Forelimb muscle (tissue), 1 donor: ENCODE data around the gene CDC42BPA. TPM values are rescaled to one million over a fixed set of nuclear protein-coding genes. Genes with fewer than 3 reads are reported as not detected.

Experiments used
- DNase-seq: peaks from one replicate; pipeline ENCODE4 v3.0.0-alpha.2; 2013; ENCODE audit warnings: low read depth
- polyA plus RNA-seq: library from polyadenylated mRNA; unstranded; fragments of 120-200 nt; gene quantifications from one replicate; pipeline ENCODE4 v1.2.1, GENCODE V29; 2013; ENCODE audit not compliant: insufficient read length

The CDC42BPA gene
- polyA plus RNA-seq, 1 donor, result 25.6 TPM

DNA sequence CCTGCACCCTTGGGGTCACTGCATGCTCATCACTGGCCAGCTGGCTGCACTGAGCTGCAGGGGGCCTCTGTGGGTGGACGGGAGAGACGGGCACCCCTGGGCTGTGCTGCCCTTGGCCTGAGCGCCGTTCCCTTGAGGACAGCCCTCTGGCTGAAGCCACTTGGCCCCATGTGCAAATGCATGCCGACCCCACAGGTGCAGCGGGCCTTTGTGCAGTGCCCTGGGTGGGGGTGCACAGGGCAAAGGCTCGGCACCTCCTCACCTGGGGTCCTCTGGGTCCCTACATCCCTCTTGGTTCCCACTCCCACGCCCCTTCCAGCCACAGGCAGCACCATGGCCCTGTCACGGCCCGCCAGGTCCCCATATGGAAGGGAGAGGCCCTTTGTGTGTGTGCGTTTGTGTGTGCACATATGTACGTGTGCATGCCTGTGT, 336.9 kb downstream of the CDC42BPA start:
- DNase-seq, result no peak

DNA sequence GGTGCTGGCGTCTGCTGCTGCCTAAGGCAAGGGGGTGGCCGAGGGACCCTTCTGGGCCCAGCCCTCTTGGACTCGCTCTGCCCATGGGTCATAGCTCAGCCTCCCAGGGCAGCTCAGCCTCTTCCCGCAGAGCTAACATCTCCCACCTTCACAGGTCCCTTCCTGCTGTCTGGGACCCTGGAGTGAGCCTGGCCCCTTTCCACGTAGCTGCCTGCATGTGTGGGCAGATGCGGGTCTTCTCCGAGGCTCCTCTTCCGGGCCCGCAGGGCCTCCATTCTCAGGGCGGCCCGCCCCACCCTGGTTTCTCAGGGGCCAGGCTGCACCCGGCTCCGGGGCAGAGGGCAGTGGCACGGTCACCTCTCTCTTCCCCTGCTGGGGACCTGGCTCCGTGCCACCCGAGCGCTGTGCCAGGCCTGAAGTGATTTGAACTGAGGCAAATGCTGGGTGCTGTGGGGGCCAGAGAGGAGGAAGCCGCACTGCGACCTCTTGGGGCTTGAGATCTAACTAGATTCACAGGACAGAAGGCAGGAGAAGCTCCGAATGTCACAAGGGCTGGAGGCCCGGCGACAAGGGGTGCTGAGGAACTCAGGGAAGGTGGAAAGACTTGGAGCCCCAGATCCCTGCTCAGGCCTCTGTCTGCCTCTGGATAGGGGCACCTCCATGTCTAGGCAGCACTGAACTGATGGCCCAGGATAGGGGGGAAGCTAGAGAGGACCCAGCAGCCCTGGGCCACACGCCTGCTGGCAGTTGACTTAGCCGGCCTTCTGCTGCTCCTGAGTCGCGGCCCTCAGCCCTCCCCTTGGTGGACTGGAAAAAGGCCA, 337.5 kb downstream of the CDC42BPA start:
- DNase-seq, result no peak

DNA sequence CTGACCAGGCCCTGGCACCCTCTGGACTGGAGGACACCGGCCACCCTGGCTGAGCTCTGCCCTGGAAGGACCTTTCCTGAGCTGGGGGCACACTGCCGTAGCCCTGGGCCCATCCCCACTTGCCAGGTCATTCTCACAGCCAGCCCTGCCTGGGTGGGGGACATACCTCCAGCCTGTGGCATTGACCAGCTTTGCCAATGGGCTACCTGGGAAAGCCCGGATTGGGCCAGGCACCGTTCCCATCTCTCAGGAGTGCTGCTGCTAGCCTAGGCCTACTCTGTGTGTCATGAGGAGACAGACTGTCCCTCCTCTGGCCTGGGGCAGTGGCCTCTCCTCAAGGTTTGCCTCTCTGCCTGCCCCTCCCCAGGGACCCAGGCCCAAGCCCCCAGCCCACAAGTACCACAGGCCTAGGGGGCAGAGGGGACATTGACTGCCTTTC, 338.2 kb downstream of the CDC42BPA start:
- DNase-seq, result no peak

DNA sequence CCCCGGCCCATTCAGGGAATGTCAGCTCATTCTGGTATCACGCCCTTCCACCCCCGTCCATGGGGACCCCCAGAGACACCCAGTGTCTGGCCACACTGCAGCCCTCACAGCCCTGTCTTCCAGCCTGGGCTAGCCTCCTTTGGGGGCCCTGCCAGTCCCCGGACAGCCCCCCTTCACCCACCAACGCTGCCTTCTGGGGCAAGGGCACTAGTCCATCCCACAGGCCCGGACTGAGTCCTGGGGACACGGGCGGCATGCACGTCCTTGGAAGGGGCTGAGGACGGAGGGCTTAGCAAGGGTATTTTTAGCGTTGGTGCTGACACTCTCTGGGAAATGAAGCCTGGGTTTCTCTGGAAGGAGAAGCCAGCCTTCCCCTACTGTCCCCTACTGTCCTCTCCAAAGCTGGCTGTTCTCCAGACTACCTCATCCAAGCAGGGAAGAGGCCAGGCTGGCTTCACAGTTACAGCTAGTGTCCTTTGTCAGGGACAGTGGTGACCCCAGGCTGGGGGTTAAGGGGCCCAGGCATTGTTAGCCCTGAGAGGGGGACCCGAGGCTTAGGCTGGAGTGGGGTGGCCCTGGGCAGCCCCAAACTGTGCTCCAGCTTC, 338.7 kb downstream of the CDC42BPA start:
- no peak for DNase-seq

DNA sequence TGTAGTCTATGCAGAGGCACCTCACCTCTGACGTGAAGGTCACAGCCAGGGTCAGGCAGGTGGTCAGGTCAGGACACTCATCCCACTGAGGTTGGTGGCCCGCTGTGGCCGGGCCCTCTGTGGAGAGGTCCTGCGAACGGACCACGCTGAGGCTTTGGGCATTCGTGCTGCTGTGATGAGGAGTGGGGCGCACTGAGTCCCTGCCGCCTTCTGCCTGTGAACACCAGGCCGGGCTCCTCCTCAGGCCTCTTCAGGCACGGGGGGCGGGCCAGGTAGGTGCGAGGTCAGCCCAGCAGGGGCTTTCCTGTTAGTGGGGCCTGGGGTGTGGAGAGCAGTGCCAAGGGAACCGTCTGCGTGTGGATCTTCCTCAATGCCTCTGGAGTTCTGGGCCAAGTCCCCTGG, 339.2 kb downstream of the CDC42BPA start:
- no peak for DNase-seq

DNA sequence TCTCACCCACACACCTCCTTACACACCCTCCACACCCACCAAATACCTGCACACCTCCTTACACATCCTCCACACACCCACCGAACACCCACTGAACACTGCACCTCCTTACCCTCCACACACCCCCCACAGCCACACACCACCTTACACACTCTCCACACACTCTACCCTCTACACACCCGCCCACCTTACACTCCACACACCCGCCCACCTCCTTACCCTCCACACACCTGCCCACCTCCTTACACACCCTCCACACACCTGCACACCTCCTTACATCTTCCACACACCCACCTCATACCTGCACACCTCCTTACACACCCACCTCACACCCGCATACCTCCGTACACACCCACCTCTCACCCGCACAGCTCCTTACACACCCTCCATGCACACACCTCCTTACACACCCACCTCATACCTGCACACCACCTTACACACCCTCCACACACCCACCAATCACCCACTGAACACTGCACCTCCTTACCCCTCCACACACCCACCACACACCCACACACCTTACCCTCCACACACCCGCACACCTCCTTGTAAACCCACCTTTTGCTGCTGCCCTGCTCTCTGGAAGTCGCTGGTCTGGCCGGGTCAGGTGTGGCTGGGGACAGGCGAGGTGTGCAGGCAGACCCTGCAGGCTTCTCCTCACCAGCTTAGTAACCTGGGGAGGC, 339.7 kb downstream of the CDC42BPA start:
- no peak for DNase-seq

DNA sequence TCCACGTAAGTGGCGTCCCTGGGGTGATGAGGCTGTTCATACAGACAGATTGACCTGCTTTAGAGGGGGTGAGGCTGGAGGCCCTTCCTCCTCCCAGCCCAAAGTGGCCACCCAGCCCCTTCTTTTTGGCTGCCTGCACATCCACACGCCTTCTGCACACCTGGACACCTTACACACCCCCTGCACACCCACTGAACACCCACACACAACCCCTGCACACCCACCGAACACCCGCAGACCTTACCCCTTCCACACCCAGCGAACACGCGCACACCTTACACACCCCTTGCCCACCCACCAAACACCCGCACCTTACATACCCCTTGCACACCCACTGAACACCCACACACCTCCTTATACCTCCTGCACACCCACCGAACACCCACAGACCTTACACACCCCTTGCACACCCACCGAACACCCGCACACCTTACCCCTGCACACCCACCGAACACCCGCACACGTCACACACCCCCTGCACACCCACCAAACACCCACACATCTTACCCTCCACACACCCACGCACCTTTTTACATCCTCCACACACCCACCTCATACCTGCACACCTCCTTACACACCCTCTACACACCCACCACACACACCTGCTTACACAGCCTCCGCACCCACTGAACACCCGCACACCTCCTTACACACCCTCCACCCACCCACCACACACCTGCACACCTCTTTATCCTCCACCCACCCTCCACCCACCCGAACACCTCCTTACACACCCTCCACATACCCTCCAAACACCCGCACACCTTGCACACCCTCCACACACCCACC, 340.5 kb downstream of the CDC42BPA start:
- no peak for DNase-seq

DNA sequence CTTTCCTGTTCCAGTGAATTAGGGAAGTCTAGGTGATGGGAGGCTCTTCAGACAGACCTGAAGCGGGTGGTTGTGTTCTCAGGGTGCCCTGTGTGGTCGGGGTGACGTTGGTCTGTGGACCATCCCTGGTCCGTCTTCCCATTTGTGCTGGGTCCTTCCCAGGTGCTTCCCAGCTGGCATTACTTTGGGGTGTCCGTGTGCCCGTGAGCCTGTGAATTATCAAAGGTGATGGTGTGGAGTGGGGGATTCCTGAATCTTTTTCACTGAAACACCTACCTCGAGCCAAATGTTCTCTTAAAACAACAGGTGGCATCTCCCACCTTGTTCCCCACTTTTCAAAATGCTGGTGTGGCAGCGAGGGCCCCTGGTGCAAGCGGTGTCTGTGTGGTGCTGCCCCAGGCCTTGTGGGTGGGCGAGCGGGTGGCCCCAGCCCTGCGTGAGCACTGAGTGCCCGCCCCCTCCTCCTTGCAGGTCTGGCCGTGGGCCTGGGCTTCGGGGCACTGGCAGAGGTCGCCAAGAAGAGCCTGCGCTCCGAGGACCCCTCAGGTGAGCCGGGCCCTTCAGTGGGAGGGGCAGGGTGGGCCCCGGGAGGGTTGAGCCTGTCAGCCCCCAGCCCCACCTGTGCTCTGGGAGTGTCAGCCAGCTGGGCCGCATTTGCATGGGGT, 341.2 kb downstream of the CDC42BPA start:
- no peak for DNase-seq

DNA sequence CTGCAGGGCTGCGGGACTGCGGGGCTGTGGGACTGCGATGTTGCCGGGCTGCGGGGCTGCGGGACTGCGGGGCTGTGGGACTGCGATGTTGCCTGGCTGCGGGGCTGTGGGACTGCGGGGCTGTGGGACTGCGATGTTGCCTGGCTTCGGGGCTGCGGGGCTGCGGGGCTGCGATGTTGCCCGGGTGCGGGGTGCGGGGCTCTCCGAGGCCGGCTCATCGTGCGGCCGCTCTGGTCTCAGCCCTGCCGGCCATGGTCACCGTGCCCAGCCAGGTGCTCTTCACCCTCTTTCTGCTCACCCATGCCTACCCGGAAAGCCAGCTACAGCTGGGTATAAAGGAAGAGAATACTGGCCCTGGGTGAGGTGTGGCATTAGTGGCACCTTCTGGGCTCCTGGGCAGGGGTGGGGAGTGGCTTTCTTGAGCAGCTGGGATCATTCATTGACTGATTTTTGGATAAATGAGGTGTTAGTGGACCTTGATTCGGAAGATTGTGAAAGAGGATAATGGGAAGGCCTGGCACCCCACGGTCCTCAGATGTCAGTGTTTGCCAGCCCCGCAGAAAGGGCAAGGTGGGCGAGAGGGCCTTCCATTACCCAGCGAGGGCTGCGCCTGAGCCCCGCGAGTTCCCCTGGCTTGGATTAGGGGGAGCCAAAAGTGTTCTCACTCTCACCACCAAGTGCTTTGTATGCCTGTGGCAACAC, 341.9 kb downstream of the CDC42BPA start:
- no peak for DNase-seq

DNA sequence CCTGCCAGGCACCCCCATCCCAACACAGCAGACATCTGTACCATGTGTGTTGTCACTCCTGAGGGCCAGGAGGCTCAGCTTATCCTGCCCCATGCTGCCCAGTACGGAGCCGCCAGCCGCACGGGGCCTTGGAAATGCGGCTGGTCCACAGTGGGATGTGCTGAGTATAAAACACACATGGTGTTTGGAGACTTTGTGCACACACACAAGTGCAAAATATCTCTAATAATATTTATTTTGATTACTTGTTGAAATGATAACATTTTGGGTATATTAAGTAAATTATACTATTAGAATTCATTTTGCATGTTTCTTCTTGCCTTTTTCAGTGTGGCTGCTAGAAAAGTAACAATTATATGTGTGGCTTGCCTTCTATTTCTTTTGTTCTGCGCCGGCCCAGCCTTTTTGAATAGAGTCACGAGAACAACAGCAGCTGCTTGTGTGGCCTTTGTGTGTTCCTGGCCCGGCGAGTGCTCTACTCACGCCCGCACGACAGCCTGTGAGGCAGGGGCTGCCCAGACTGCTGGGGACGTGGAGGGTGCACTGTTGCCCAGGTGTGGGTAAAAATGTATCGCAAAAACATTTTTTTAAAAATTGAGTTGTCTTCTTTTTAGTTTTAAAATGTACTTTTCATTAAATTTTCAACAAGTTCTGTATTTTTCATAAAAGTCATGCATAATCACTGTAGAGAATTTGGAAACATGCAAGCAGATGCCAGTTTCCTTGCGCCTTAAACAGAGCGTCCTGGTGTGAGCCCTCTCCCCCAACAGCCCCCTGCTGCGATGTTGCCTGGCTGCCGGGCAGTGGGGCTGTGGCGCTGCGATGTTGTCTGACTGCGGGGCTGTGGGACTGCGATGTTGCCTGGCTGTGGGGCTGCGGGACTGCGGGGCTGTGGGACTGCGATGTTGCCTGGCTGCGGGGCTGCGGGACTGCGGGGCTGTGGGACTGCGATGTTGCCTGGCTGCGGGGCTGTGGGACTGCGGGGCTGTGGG, 342.7 kb downstream of the CDC42BPA start:
- DNase-seq, result no peak

DNA sequence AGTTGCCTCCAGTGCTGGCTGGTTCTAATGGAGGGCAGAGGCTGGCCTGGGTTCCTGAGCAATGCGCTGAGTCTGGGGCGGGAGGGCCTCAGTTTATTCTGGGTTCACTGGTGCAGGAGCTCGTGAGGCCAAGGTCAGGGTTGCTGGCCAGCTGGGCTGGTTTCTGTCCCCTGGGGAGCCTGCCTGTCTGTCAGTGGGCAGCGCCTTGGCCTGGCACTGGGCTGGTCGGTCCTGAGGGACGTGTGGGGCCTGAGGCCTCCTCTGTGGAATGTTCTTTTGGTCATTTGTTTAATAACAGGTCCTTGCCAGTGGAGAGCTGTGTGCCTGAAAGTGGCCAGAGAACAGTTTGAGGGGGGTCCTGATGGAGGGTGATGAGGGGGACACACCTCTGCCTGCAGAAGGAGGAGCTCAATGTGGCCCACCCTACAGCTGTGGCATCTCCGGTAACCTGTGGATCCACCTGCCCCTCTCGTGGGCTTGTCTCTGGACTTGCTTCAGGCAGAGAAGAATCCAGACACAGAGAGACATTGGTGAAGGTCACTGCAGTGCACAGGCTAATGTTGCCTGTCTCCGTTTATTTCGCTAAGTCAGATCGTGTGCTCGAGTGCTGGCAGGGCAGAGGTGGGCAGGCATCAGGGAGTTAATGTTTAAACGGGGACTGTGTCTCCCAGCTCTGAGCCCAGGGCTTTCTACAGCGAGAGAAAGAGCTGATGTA, 343.6 kb downstream of the CDC42BPA start:
- DNase-seq, result no peak

DNA sequence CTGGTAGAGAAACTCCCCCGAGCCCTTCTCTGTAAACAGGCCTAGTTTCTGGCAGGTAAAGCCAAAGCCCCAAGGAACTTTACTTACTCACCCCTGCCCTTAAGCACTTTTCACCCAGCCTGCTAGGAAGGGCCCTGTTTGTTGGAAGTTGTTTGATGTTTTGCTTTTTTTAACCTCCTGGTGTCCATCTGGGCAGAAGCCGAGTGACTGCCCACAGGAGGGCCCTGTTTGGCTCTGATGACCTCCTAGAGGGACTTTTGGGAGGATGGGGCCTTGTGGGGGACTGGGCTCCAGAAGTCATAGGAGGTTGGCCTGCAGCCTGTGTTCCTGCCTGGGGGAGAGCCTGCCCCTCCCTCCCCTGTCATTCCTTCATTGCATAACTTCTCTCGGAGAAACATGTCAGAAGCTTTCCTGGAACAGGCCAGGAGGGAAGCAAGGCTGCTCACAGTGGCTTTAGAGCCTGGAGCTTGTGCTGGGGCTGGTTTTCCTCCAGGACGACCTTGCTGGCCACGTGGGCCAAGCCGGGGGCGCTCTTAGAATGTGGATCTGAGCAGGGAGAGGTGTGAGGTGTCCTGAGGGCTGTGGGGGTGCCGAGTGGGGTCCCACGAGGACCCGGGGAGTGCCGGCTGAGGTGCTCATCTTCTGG, 344.3 kb downstream of the CDC42BPA start:
- no peak for DNase-seq

DNA sequence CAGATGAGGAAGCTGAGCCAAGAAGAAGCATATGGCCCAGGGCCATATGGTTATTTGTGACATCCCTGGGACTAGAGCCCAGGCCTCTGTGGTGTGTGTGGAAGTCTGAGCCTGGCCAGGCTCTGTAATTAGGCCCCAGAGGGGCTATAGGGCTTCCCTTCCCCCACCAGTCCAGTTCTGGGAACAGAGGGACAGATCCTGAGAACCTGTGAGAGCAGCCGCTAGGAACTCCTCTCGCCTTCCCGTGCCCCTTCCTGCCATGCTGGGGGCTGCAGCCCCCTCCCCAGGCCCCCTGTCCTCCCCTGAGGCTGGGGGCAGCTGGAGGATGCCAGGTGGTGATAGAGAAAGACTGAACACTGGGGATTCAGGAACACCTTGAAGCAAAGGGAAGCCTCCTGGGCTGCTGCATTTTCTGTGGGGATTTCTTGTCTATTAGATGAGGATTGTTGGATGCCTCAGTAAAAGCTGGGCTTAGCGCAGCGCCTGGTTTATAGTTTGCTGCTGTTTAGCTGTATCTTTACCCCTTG, 344.9 kb downstream of the CDC42BPA start:
- peak; percentile 31 for DNase-seq

DNA sequence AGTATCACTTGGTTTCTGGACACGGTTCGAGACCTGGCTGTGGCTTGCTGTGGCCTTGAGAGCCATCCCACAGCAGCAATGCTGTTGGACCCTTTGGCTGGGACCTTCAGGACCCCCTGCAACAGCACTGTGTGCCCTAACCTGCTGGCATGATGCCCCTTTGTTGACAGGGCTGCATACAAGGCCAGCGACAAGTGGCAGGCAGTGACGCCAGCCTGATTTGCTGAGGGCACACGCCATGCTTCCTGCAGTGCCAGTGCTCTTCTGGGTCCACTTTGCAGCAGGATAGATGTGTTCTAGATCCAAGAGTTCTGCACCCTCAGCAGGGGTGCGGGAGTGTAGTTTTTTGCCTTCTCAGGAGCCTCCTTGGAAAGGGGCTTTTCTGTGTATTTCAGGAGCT, 345.4 kb downstream of the CDC42BPA start:
- DNase-seq, result no peak

DNA sequence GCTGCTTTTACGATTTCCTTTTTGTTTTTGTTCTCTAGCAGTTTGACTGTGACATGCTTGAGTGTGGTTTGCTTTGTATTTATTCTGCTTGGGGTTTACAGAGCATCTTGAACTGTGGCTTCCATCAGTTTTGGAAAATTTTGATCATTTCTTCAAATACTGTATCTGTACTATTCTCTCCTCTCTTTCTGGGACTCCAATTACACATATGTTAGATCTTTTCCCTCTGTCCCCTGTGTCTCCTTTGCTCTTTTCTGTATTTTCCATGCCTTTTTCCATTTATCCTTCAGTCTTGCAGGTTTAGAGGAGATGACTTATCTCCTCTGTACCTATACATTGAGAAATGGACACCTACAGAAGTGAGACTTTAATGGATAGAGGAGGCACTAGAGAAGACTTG, 346.5 kb downstream of the CDC42BPA start:
- DNase-seq, result no peak

DNA sequence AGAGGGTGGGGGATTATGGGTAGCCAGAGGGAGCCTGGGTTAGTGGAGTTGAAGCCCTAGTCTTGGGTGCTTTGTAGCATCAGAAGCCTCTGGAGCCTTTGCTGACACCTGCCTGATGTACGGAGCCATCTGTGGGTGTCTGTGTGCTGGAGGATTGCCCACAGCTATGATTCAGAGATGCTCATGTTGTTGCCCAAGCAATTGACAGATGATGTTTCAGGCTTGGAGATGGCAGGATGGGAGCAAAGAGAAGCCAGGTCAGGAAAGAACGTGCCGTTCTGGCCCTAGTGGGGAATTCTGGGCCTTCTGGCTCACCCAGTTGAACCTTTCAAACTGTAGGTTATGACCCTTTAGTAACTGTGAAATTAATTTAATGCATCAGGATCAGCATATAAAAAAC, 350.6 kb downstream of the CDC42BPA start:
- no peak for DNase-seq

DNA sequence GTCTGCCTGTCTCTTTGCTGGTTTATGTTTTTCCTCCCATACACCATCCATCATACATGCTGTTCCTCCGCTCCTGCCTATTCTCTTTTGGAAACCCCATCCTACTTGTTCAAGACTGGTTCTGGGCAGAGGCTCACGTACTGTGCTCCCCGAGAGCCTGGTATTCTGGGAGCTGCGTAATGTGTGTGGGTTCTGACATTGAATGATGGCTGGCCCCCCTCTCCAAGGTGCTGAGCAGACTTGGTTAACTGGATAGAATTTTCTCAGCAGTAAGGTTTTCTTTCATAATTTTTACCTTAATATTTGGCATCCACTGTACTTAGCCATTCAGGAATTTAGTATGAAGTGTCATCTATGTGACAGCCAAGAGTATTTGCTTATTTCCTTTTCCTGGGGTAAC, 351.6 kb downstream of the CDC42BPA start:
- DNase-seq, result no peak
